ENCODE data around the gene GNGT1.

- TF ChIP-seq CTCF (optimal IDR thresholded peaks at IDR 0.05 in 1 of 3, IDR thresholded peaks at IDR 0.05 in 1 of 3, conservative IDR thresholded peaks at IDR 0.05 in 1 of 3; ENCODE audit: extremely low read depth in 1 of 3, insufficient read depth in 2 of 3, low read length in 3 of 3) (no peak), EZH2 (IDR thresholded peaks at IDR 0.05; ENCODE audit: low read length) (no peak)
Observed at GRCh38 chr7:93914581-93915066, 8.3 kb downstream of the GNGT1 start.

Data from keratinocyte (primary cell).